HG02623 (cell line): ENCODE results near the gene FLNB.

Experiments
- ATAC-seq: cut with Tn5 transposase; IDR thresholded peaks from one replicate; pipeline ENCODE4 v1.9.1; 2021; ENCODE audit warnings: moderate library complexity; ENCODE audit not compliant: unreplicated experiment

The FLNB gene

GRCh38 chr3:58006661-58007060, 1.6 kb upstream of the FLNB start:
- no peak for ATAC-seq

- ATAC-seq = no peak
These were observed 965 bp downstream of the FLNB start for GRCh38 chr3:58009026-58009748.

DNA sequence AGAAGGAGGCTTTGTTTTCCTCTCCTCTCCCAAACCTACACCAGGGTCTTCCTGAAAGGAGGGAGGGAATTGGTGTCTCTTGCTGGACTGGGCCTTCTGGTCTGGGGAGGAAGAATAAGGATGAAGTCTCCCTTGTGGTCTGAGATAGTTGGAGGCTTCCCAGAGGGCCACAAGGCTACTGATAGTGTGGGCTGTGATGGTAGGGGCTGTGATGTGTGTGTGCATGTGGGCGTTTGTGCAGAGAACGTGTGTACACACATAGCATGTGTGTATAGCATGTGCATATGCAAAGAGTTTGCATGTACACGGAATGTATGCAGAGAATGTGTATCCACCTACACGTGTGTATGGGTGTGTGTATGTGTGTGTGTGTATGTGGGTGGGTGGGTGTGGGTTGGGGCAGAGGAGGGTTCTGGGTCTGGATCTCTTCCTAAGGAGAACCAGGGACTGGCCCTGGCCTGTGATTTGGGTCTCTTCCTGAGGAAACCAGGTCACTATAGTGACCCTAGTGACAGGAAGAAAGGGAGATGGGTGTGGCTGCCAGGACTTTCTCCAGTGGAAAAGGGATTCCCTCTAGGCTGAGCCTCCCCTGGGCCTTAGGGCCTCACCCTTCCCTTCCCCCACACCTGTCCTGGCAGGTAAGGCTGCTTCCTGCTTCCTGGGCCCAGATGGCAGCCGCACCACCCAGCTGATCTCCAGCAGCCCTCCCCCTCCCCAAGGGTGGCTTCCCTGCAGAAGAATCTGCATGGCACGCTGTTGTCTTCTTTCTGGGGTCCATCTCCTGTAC, 1.7 kb downstream of the FLNB start:
- ATAC-seq = no peak

DNA sequence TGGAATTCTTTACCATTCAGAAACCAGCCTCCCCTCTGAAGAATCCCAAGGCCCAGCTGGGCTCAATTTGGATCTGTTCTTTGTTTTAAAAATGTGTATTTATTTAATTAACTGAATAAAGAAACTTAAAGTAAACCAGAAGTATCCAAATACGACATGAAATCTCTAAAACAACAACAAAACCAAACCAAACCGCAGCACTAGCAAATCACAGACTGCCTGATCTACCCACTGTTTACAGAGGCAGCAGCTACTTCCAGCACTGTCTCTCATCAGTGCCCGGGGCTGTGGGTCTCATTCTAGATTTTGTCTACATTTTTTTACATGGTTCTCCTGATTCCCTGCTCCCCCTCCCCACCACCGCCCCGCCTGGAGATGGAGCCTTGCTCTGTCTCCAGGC, 2.3 kb downstream of the FLNB start:
- ATAC-seq = no peak

DNA sequence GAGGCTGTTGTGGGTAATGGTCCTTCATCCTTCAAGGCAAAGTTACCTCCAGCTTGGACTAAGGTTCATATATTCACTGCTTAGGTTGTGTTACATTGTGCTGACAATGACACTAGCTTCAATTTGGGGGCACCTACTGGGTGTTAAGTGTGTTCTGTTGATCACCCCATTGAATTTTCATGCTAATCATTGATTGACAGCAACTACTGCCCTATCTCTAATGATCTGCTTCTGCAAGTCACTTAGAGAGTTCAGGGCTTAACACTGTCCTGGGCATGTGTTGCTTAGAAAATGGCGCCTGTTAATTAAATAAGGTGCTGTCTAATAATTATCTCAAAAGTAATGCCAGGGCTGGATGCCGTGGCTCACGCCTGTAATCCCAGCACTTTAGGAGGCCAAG, 3.4 kb downstream of the FLNB start:
- no peak for ATAC-seq

- ATAC-seq = no peak
These were observed 4.1 kb downstream of the FLNB start for GRCh38 chr3:58012302-58012701.

DNA sequence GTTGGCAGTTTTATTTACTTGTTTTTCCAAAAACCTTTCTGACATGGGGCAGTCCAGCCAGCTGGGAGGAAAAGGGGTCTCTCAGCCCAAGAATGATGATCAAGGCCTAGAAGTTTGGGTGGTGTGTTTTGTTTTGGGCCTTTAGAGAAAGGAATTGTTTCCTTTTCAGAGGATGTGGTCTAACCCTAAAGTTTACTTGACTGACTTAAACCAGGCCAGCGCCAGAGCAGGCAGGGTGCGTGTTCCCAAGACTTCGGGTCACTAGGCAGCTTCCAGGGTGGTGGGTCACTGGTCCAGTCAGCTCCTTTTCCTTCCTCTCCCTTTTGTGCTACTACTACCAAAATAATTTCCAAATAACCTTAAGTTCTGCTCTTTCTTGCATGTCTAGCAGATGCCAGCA, 4.9 kb downstream of the FLNB start:
- ATAC-seq = no peak

- ATAC-seq = no peak
These were observed 5.9 kb downstream of the FLNB start for GRCh38 chr3:58013973-58014649.

- ATAC-seq = no peak
These were observed 7.3 kb downstream of the FLNB start for GRCh38 chr3:58015520-58015915.

- no peak for ATAC-seq
These were observed 8.5 kb downstream of the FLNB start for GRCh38 chr3:58016710-58017109.

- ATAC-seq = no peak
These were observed 10.9 kb downstream of the FLNB start for GRCh38 chr3:58018892-58019742.

GRCh38 chr3:58020783-58021071, 12.5 kb downstream of the FLNB start:
- no peak for ATAC-seq

- ATAC-seq = no peak
These were observed 13.1 kb downstream of the FLNB start for GRCh38 chr3:58021072-58021959.

GRCh38 chr3:58021962-58022361, 13.7 kb downstream of the FLNB start:
- ATAC-seq = no peak

GRCh38 chr3:58022490-58022889, 14.3 kb downstream of the FLNB start:
- no peak for ATAC-seq

- ATAC-seq = no peak
These were observed 15.3 kb downstream of the FLNB start for GRCh38 chr3:58023531-58023930.

- no peak for ATAC-seq
These were observed 17.2 kb downstream of the FLNB start for GRCh38 chr3:58025406-58025805.

DNA sequence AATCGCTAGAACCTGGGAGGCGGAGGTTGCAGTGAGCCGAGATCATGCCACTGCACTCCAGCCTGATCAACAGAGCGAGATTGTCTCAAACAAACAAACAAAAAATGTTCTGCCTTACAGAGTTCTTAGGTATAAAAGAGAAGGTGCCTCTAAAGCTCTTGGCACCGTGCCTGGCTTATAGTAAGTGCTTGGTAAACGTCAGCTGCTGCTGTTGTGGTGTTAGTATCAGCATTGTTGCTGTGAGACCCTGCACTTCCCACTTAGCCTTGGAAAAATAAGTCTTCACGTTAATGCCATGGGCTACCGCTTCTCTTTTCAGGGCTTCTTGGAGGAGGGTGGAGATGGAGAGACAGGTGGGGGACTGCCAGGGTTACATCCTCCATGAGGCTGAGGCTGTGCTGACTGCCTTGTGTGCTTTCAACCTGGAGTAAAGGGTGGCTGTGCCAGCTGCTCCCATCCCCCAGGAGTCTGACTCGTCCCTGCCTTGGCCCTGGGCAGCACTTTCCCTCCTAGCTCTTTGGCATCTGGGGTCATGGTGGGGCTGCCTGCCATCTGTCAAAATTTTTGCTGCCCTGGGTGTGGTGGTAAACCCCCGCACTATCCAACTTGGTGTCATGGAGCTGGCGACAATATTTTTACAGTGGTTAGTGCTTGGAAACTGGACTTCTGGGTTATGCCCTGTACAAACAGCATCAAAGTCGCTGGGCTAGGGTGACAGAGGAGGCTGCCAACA, 17.8 kb downstream of the FLNB start:
- no peak for ATAC-seq

- no peak for ATAC-seq
These were observed 18.4 kb downstream of the FLNB start for GRCh38 chr3:58026598-58026997.
